T-helper 2 cell (primary cell): Measurements from ENCODE around the gene NAALADL1.
"Not testable (repeated sequence)": the region's sequence is repeated elsewhere in the genome, so short reads cannot be mapped to it uniquely, and the experiment has no call there.

Source experiments
- DNase-seq, 5 experiments: peaks; one replicate each; pipeline versions ENCODE4 v3.0.0 to v3.0.0-alpha.2; 2012 to 2022

NAALADL1 gene

DNA sequence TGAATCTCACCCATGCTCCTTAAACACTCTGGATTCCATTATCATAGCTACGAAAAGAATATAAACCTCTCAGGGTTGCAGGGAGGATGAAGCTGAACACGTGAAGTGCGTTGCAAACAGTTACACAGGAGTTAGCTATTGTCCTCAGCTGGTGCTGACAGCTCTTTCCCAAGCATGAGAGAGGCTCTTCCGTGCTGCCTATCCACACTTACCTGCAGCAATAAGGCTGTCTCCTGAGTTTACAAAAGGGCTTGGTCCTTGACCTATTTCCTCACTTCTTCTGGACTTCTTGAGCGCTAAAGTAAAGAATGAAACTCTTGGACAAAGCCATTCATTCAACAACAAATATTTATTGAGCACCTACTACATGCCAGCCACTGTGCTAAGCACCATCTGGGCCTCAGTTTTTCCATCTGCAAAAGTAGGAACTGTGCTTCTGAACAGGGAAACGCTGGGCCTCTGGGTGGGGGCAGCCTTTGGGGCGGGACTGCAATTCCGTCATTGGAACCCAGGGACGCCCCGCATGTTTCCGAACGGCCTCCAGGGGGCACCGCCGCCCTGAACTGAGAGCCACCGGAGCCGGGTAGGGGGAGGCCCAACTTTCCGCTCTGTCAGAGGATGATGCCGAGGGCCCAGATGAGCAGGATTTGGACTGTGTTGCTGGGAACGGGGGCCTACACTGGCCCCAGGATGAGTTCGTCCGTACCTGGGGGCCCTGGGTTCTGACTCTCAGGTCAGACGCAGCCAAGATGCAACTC is 45.0 kb downstream of the NAALADL1 start:
- DNase-seq, result peak; percentile 73 to 93 (median 85)

DNA sequence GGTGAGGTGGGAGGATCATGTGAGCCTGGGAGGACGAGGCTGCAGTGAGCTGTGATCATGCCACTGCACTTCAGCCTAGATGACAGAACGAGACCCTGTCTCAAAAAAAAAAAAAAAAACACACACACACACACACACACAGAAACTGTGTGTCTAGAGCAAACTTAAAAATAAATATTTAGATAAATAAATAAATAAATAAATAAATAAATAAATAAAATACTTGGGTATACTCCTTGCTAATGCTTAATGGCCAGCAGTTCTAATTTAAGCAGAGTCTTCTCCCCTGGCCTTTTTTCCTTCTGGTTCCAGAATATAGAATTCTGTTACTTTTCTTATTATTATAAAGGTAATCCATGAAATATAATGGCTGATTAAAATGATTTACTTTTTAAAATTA is 49.5 kb downstream of the NAALADL1 start:
- no peak for DNase-seq

DNA sequence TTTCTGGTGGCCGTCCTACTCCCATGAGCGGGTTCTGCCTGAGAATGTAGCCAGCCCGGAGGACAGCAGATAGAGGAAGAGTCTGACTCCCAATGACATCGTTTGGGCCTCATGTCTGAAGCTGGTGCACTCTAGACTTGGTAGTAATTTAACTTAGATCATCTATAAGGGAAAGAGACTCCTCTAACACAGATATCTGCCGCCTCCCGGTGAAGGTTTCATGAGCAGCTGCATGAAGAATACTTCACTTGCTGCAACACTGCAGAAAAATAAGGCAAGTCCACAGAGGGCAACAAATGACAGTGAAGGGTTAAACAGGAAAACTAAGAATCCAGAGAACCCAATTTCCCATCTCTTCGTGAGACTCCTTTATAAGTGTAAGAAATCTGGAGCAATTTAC is 50.3 kb downstream of the NAALADL1 start:
- DNase-seq, result no peak

DNA sequence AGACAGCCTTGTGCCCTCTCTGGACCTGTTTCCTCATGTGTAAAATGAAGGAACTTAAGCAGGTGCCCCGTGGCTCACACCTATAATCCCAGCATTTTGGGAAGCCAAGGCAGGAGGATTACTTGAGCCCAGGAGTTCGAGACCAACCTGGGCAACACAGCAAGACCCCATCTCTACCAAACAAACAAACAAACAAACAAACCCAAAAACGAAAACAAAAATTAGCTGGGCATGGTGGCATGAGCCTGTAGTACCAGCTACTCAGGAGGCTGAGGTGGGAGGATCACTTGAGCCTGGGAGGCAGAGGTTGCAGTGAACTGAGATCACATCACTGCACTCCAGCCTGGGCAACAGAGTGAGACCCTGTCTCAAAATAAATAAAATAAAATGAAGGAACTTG is 54.4 kb downstream of the NAALADL1 start:
- not testable (repeated sequence) for DNase-seq

DNA sequence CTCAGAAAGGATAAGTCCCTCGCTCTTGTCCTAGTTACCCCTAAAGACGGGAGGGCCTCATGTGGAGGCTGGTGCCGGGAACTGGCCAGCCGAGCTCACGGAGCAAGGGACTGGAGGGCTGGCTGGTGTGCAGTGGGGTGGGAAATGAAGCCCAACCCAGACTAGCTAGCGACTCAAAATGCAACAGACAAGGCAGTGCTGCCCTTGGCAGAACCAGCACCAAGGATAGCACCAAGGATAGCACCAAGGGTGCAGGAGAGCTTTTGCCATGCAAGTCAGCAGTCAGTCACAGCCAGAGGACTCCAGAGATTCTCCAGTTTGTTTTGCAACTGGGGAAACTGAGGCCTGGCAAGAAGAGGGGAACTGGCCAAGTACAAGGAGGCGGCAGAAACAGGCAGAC is 55.1 kb downstream of the NAALADL1 start:
- no peak for DNase-seq

DNA sequence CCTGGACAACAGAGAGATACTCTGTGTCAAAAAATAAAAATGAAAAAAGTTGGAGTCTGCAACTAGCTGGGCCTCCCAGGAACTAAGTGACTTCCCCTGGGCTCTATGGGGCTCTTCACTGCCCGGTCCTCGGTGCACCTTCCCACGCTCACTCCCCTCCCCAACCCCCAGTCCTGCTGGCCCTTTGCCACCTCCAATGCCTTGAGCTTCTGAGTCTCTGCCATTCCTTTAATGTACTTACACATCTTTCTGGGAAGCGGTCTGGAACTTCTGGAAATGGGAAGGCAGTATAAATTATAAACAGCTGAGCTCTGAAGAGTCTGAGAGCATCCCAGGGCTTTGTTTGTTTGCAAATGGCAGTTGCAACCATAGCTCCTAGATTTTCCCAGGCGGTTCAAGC is 55.6 kb downstream of the NAALADL1 start:
- DNase-seq, result no peak

DNA sequence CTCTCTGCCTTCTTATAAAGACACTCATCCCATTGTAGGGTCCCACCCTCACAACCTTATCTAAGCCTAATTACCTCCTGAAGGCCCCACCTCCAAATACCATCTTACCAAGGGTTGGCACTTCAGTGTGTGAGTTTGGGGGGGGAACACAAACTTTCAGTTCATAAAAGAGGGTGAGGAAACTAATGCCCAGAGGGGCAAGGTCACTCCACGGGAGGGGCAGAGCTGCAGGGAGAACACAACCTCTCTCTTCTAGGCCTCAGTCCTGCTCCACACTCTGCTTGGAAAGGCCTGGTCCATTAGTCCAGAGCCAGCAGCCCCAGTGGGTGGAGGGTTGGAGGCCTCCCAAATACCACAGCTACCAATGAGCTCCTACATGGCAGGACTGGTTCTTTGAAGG is 58.9 kb downstream of the NAALADL1 start:
- DNase-seq, result no peak

DNA sequence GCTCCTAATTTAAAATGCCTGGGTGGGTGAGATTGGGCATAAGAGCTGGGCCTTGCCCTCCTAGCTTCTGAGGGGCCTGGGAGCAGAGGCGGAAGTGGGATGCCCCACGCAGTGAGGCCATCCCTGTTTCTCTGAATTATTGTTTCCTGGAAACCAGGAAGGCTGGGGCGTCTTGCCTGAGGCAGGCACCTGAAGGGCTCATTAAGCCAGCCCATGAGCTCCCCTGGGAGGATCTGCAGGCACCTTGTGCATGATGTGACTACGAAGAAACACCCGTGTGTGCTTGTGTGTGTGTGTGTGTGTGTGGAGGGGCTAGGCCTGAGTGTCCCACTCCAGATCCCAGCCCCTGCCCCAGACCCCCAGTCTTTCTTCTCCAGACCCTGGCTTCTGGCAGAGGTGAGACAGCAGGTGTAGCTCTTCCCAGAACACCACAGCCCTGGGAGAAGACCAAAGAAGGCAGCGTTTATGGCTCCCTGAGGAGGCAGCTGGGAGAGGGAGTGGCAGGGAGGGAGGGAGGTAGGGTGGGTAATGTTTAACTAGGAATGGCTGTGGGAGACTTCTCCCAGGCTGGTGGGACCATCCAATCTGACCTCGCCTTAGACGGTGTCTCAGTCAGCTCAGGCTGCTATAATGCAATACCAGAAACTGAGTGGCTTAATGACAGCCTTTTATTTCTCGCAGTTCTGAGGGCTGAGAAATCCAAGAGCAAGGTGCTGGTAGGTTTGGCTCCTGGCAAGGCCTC is 59.5 kb downstream of the NAALADL1 start:
- no peak for DNase-seq

DNA sequence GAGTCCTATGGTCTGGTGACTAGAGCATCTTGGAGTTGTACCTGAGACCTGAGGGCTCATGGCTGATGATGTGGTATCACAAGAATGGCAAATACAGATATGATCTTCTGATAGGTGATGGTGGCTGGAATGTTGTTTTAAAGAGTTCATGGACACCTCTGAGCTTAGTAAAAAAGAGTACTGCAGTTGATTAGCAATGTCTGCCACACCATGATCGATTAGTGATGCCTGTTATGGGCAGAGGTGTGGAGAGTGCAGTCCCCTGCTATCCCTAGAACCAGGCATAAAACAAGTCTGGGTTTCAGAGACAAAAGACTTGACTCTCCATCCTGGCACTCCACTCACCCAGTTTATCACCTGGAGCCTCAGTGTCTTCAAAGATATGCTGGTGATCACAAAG is 60.2 kb downstream of the NAALADL1 start:
- DNase-seq, result peak in 1 of 5 experiments; percentile 25

DNA sequence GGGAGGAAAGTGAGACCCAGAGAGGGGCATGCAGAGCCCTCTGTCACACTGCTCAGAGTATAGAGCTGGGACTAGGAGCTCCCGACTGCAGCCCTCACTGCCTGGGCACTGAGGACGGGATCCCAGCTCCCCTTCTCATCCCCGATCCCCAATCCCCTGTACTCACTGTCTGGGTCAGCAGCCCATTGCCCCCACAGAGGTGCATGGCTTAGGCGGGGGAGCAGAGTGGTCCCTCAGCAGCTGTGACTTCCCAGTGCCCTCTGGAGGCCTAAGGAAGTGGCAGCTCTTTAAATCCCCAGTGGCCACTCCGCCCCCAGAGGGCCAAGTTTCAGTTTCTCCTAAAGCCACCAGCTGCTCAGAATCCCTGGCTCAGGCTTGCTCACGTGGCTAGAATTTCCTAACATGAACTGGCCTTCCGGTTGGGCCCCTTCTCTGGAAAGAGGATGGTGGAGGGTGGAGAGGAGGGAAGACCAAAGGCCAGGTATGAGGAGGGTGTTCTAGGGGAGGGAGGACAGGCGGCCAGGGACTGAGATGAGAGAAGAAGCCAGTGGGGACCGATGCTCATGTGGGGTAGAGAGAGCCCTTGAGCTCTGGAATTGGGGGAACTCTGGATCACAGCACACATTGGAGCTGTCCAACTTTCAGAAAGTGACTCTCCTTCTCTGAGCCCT is 61.5 kb downstream of the NAALADL1 start, which contains the start of gene BATF2:
Gene BATF2 (minus strand): TSS at position 262 of the 671 bp plus-strand sequence. CDS start 57 bp downstream, at position 205.
- DNase-seq, result no peak

DNA sequence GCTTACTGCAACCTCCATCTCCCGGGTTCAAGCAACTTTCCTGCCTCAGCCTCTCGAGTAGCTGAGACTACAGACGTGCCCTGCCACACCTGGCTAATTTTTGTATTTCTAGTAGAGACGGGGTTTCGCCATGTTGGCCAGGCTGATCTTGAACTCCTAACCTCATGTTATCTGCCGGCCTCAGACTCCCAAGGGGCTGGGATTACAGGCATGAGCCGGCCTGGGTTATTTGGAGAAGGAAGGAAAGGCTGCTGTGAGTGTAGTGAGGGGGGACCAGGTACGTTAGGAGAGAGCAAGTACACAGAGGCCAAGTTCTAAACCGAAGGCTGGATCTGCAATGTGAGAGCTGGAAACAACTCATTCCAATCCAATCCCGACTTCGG is 62.0 kb downstream of the NAALADL1 start:
- DNase-seq, result no peak
